IPS-18c (cell line): ENCODE measurements around the gene MTIF2.
A peak's percentile ranks its signal among the peaks of the same experiment; 100 is the strongest.
"Not testable (repeated sequence)": the region's sequence is repeated elsewhere in the genome, so short reads cannot be mapped to it uniquely, and the experiment has no call there.

Source experiments
- H3K4me3 ChIP-seq: 2 replicates; pipeline ENCODE4 v1.7.0; 2013; ENCODE audit warnings: low read depth, mild to moderate bottlenecking, low read length, moderate library complexity; ENCODE audit not compliant: insufficient read depth
- H3K9me3 ChIP-seq: one replicate; pipeline ENCODE4 v1.6.1; 2013; ENCODE audit warnings: mild to moderate bottlenecking, low read length, moderate library complexity; ENCODE audit not compliant: control insufficient read depth, insufficient read depth

The MTIF2 gene

DNA sequence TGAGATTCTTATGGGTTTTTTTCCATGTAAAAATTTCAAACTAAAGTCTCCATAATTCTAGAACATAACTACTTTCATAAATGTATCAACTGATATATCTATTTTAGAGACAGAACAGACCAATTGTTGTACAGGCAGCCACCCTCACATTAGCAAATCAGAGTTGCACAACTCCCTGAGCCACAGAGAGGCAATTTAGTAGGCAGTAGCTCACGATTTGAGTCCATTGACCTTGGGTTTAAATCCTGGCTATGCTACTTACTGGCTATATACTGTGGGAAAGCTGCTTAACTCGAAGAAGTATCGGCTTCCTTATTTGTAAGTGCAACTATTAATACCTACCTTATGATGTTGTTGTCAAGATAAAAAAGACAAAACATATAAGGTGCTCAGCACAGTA is 16.2 kb downstream of the MTIF2 start:
- Histone ChIP-seq H3K9me3 (no peaks in the 10 kb centered on the region), H3K4me3 (no peak overlapping the region)

DNA sequence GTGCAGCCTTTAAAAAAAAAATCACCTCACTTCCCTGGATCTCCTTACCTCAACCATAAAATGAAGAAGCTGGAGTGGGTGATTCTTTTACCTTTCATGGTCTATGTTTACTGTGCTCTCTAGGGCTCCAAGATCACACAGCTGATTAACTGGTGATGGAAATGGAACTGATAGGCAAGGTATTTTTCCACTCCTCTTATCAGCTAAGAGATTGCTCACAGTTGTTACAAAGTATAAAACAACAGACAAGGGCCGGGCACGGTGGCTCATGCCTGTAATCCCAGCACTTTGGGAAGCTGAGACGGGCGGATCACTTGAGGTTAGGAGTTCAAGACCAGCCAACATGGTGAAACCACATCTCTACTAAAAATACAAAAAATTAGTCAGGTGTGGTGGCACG is 22.0 kb downstream of the MTIF2 start:
- Histone ChIP-seq H3K9me3 (no peaks in the 10 kb centered on the region), H3K4me3 (no peak overlapping the region)

DNA sequence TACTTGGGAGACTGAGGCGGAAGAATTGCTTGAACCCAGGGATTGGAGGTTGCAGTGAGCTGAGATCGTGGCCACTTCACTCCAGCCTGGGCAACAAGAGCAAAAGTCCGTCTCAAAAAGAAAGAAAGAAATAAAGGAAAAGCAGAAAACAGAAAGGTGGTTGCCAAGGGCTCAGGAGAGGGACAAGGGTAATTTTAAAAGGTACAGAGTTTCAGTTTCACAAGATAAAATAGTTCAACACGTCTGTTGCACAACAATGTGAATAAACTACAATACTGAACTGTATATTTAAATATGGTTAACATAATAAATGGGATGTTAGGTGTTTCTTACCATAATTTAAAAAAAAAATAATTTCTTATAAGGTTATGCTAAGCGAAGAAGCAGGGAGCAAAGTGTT is 23.6 kb downstream of the MTIF2 start:
- H3K9me3 ChIP-seq = no peaks in the 10 kb centered on the region
- no peak overlapping the region for H3K4me3 ChIP-seq

DNA sequence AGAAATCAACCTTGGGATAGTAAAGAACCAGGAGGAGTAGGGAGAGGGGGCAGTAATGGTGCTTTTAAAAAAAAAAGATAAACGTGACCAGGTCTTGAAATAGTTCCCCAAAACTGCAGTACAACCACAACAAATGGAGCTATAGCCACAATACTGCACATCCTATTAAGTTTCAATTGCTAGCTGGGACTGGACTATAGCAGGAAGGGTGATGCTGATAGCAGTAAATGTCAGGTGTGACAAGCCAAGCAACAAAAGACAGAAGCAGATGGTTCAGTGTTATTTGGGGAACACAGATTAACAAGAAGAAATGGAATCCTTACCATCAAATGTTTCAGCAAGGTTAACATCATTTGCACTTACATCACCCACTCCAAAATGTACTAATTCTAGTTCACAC is 26.4 kb downstream of the MTIF2 start:
- Histone ChIP-seq H3K9me3 (no peaks in the 10 kb centered on the region), H3K4me3 (no peak overlapping the region)

DNA sequence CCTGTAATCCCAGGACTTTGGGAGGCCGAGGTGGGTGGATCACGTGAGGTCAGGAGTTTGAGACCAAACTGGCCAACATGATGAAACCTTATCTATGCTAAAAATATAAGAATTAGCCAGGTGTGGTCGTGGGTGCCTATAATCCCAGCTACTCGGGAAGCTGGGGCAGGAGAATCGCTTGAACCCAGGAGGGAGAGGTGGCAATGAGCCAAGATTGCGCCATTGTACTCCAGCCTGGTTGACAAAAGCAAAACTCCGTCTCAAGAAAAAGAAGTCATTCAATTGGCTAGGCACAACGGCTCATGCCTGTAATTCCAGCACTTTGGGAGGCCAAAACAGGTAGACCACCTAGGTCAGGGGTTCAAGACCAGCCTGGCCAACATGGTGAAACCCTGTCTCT is 27.4 kb downstream of the MTIF2 start:
- H3K9me3 ChIP-seq, H3K4me3 ChIP-seq: not testable (repeated sequence)

DNA sequence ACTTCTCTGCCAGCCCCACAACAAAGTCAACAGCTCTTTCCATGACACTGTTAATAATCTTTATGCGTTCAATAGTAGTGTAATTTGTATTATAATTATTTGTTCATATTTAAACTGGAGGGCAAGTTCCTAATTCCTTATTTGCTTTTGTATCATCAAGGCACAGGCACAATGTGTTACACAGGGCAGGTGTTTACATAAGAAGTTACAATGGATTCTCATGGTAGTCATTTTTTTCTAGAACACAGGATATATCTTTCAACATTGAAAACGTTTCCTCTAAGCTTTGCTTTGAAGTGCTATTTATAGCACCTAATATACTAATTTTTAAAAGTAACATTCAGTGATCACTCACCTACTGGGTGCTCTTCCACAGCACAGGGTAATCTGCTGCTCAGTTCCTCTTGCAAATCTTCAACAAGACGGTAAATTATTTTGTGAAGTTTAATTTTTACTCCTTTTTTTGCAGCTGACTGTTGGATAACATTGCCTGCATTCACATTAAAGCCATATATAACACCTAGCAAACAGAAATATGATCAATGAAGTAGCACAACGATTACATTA is 29.3 kb downstream of the MTIF2 start:
- Histone ChIP-seq H3K4me3 (no peak overlapping the region), H3K9me3 (no peaks in the 10 kb centered on the region)

DNA sequence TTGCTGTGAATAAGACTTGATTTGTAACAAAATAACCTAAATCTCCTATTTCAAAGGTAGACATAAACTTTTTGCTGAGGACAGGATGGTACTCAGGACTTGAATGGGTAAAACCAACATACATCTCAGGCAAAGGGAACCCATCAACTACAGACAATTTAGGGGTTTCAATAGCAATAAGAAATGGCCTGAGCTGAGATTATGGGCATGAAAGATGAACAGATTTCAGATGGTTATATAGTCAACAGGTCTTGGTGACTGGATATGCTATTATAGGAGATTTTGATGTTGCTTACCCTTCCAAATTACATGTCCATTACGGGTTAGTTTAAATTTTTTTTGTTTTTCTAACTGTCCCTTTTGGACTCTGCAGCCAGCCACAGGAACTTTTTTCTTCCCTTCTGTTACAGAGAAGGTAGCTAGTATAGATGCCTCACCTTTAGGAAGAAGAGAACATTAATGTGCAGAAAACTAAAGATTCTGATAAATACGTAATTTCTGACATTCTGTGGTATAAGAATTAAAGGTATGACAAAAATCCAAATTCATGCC is 32.0 kb downstream of the MTIF2 start:
- no peaks in the 10 kb centered on the region for H3K9me3 ChIP-seq
- H3K4me3 ChIP-seq = no peak overlapping the region

DNA sequence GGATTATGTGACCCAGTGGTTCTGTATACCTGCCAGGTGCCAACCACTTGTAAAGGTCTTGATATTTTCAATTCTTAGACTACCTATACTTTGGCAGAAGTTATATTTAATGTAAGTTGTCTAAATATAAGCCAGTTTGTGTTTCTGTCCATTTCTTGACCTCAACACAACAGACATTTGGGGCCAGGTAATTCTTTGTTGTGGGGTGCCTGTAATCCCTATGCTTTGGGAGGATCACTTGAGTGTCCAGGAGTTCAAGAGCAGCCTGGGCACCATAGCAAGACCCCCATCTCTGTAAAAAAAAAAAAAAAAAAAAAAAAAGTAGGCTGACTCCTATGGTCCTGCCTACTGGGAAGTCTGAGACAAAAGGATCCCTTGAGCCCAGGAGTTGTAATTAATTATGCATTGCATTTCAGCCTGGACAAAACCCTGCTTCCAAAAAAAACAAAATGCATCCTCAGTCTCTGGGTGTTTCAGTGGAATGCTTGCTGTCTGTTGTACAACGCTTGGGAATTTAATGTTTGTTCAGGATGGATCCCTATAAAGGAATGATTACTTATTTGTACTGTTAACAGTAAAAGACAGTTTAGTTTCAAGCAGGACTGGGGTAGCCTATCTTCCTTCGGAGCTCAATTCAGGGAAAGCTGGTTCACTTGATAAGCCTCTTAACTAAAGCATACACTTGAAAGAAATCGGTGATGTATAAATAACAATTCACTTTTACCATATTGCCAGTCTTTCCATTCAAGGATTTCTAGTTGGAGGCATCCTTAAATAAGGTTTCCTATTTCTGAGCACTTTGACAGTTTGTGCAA is 33.1 kb downstream of the MTIF2 start:
- H3K9me3 ChIP-seq = no peaks in the 10 kb centered on the region

DNA sequence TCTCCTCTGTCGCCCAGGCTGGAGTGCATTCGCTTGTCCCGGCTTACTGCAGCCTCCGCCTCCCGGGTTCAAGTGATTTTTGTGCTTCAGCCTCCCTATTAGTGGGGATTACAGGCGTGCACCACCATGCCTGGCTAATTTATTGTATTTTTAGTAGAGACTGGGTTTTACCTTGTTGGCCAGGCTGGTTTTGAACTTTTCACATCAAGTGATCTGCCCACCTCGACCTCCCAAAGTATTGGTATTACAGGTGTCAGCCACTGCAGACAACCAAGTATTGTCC is 35.4 kb downstream of the MTIF2 start:
- Histone ChIP-seq H3K9me3 (no peaks in the 10 kb centered on the region), H3K4me3 (peak overlapping the region; percentile 87)

More for the DNA sequence above, 33.1 kb downstream of the MTIF2 start:
- no peak overlapping the region for H3K4me3 ChIP-seq

DNA sequence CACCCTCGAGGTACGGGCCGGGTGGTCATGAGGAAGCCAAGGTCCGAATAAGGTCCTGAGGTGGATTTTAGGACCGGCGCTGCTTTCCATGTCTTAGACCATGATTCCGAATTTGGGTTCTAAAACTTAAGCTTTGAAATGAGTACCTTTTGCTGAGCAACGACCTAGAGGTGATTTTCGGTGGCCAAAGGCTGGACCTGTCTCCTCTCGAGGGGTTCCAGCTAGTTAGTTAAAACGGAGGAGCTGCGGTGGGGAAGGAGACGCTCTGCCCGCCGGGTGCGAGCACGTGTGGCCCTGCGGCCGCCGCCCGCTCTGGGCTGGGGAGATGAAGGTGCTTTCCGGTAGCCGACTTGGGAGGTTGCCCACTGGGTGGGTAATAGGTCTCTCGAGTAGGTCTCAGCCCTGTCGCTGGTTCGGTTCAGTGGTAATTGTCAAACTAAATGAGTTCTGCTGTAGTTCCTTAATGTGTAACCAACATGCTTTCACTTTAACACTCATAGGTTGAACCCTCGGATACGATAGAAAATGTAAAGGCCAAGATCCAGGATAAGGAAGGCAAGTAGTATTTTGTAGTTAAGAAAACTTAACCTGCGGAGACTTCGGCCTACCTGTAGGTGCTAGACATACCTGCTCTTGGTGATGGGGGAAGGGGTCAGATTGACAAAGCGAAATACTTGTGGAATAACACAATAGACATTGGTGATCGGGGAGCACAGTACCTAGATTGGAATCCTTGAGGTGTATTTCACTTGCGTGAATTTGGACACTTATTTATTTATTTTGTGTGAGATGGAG is 36.0 kb downstream of the MTIF2 start:
- Histone ChIP-seq H3K4me3 (peak overlapping the region; percentile 87), H3K9me3 (no peaks in the 10 kb centered on the region)

DNA sequence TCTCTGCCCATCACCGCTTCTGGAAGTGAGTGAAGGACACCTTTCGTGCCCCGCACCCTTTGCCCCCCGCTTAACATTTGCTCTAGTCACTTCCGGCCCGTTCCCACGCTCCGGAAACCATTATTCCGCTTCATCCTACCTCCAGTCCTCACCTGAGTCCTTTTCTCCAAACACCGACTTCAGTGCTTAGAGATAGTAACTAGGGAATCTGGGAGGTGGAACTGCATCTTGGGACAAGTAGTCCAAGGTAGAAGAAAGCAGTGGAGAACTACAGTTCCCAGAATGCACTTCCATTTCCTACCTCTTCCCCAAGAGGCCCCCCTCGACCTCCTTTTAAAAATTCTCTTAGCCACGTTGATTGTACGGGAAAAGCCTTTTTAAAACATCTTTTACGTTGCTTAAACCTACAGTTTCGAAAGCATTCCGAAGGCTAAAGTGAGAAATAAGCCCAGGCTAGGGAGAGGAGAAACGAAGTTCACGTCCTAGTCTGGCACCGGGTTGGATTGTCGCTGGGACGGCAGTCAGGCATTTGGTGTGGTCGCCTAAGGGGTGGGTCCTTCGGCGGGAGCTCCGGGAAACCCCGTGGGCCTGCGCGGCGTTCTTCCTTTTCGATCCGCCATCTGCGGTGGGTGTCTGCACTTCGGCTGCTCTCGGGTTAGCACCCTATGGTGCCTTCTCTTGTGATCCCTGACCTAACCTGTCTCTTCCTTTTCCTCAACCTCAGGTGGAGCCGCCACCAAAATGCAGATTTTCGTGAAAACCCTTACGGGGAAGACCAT is 36.8 kb downstream of the MTIF2 start, which contains the start of the genes CLHC1 and RPS27A:
CLHC1 (minus strand) TSS at position 210 of the 779 bp plus-strand sequence. CDS start 9,882 bp downstream, outside the sequence.
RPS27A (plus strand) TSS at position 605 of the 779 bp plus-strand sequence; CDS start at position 742, 137 bp downstream.
- H3K4me3 ChIP-seq = peak within 1 kb of the TSS; percentile 87
- H3K9me3 ChIP-seq = no peaks in the 10 kb centered on the region

DNA sequence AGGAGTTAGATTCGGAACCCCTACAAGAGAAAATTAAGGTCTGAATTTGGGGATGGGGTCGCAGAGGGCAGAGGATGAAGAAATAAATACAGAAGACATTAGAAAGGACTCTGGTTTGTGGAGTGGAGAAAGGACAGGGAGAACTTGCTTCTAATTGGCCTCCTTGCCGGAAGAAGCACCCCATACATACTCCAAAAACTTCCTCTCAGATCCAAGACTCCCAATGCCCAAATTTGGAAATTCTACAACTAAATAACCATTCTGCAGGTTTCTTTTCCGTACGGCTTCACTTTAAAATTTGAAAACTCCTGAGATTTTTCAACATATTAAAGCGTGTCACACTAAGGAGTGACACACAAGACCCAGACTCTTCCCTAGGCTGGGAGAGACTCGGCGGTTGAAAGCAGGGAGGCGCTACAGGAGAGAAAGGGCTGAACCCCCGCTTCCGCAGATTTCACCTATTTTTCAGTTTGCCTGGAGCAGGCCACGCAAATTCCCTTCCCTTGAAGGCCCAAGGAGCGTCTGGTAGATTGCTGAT is 37.4 kb downstream of the MTIF2 start:
- no peaks in the 10 kb centered on the region for H3K9me3 ChIP-seq
- H3K4me3 ChIP-seq = peak overlapping the region; percentile 87

DNA sequence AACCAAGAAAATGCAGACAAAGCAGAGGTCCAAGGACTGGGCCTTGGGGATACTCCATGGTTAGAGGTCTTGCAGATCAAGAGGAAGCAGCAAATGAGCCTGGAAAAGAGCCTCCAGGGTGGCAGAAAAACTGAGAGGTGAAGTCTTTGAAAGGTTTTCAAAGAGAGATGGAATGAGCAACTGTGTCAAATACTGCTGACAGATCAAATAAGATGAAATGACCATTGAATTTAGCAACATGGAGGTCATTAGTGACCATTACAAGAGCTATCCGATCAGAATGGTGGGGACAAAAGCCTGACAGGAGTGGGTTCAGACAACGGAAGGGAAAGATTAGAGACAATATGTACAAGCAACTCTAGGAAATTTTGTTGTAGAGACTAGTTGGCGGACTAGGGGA is 38.5 kb downstream of the MTIF2 start:
- Histone ChIP-seq H3K4me3 (no peak overlapping the region; the same call in 1 of the 2 replicates), H3K9me3 (no peaks in the 10 kb centered on the region)

DNA sequence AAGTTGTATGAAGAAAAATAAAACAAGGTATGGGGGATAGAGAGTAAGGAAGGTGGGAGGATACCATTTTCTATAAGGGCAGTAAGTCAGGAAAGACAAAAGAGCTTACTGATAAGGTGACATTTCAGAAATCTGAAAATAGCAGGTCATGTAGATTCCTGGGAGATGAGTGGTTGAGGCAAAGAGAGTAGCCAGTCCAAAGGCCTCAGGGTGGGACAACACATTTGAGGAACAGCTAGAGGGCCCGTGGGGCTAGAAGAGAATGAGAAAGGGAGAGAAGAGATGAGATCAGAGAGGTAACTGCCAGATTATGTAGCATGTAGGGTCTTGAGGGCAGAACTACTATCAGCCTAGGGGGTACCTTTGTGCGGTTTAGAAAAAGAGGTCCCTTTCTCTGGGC is 39.8 kb downstream of the MTIF2 start:
- Histone ChIP-seq H3K9me3 (no peaks in the 10 kb centered on the region), H3K4me3 (no peak overlapping the region)

DNA sequence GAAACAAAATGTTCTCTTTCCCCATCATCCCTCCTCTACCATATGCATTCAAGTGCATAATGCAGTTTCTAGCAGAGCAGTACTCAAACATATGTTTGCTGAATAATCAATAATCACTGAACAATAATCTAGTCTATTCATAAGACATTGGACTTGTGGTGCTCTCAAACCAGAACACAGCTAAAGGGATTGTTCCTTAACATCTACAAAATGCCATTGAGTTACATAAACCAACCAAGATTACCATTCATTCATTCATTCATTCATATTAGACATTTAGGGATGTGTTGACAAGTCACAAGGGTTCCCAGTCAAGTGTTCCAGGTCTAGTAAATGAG is 40.8 kb downstream of the MTIF2 start:
- no peaks in the 10 kb centered on the region for H3K9me3 ChIP-seq
- no peak overlapping the region for H3K4me3 ChIP-seq

DNA sequence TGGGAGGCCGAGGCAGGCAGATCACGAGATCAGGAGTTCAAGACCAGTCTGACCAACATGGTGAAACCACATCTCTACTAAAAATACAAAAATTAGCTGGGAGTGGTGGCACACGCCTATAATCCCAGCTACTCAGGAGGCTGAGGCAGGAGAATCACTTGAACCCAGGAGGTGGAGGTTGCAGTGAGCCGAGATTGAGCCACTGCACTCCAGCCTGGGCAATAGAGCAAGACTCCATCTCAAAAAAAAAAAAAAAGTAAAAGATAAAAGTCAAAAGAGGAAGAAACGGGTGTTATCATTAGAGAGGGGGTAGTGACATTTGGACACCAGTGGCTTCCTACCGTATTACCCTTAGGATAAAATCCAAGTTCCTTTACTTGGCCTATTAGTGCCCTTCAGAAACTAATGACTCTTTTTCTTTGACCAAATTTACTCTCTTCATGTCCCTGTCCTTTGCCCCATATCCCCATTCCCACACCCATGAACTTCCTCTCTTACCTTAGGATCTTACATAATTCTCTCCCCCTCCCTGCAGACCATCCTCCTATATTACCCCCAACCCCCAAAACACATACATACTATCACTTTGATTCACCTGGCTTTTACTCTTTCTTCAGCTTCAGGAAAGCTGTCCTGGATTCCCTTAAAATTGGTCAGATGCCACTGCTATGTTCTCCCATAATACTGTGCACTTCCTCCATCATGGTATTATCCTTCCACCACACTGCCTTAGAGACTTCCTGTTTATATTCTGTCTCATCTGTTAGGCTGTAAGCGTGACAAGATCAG is 41.4 kb downstream of the MTIF2 start:
- H3K4me3 ChIP-seq, H3K9me3 ChIP-seq: not testable (repeated sequence)
